GM21360 (cell line): ENCODE measurements around the gene RASSF7.

Experiments used
- ATAC-seq: cut with Tn5 transposase; IDR thresholded peaks from one replicate; pipeline ENCODE4 v1.9.1; 2021; ENCODE audit warnings: mild to moderate bottlenecking, moderate library complexity; ENCODE audit not compliant: unreplicated experiment

Gene RASSF7

DNA sequence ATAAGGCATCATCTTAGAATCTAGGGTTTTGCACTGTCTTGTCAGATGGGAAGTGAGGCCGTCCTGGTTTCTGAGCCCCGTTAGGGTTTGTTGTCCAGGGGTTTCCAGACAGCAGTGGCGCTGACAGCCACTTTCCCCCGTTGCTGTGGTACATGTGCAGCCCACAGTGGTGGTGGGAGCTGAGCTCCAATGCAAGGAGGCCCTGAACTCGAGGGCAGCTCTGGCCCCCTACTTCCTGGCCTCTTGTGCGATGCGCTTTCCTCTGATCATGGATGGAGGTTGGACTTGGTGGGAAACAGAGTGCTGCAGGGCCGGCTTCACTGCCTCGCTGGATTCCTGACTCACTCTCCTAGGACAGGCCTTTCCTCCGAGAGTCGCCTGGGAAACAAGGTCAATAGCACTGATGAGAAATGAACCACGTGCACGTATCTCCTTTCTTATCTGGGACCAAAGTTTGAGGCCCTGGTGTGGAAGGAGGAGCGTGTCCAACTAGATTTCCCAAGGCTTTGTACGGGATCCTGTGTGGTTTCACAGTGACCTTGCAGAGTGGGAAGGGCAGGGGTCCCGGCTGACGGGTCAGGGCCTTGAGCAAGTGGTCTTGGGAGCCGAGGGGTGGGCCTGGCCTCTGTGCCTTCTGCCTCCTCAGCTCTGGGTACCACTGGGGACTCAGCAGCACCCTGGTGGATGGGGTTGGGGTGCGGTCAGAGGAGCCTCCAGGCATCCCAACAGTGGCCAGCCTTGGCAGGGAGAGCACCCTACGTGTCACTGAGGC lies 19.2 kb downstream of the RASSF7 start:
- no peak for ATAC-seq

DNA sequence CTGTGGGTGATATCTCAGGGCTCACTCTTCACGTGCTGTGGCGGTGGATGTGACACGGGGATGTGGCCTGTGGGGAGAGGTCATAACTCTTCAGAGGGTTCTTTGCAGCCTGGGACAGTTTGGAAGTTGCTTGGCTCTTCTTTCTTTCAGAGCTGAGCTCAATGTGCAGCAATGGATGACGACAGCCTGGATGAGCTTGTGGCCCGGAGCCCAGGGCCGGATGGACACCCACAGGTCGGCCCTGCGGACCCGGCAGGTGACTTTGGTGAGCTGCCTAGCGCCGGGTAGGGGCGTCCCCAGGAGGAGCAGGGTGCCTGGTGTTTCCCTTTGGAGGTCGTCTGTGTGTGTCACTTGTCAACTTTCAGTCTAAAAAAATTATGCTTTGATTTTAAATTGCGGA lies 20.6 kb downstream of the RASSF7 start:
- ATAC-seq = no peak

DNA sequence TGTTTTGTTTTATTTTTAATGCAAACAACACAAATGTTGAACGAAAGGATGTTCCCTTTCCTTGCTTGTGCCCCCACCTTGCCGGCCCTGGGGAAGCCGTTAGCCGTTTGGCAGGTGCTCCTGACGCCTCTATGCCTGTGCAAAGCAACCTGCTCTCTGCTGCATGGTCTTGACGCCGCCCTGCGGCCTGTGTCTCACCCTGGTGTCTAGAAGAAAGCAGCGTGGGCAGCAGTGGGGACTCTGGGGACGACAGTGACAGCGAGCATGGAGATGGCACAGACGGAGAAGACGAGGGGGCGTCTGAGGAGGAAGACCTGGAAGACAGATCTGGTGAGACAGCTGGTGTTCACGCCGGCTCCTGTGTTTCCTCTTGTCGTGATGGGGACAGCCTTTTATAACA lies 21.0 kb downstream of the RASSF7 start:
- no peak for ATAC-seq

DNA sequence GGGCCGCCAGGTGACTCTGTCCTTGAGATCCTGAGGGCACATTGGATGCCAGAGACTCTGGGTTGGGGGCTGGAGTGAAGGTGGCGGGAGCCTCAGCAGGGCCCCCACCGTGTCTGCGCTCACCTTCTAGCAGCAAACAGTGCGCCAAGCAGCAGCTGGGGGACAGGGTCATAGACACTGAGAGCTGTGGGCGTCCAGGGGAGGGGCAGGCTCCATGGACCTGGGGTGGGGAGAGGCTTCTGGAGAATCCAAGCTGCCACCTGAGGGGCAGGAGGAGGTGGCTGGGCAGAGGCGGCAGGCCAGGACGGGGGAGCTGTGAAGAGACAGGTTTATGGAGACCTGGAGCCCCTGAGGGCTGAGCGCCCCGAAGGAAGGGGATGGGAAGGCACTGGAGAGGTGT lies 23.5 kb downstream of the RASSF7 start:
- ATAC-seq = no peak

DNA sequence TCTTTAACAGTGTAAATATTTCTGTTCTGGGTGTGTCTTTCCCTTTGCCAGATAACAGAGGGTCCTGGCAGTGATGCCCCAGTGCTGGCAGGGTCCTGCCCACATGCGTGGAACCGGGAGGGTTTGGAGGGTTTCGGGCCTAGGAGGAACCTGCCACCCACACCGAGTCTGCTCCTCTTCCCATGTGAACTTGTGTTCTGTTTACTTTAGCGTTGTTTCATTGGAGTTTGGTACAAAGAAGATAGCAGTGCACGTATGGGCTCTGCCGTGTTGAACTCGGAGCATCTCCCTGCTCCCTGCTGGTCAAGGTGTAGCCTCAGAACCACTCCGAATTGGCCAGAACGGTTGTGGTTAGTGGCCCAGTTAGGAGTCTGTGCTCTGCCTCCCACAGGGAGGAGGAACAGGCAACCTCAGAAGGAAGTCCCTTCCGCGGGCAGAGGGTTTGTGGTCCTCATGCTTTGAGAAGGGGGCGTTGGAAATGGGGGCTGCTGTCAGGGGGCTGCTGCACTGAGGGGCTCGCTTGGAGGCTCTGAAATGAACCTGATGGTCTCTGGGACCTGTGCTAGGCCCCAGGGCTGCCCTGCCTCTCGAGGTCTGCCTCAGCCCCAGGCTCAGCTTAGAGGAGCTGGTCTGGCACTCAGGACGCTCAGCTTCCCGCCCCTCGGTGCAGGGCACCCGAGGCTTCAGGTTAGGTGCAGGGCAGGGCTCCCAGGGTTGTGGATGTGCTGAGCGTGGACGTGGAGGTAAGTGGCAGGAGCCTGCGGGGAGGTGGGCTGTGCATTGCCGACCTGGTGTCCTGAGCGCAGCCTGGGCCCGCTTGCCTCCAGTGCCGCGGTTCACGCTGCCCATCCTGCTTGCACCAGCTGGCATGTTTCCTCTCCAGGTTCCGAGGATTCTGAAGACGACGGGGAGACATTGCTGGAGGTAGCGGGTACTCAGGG lies 25.9 kb downstream of the RASSF7 start:
- no peak for ATAC-seq

DNA sequence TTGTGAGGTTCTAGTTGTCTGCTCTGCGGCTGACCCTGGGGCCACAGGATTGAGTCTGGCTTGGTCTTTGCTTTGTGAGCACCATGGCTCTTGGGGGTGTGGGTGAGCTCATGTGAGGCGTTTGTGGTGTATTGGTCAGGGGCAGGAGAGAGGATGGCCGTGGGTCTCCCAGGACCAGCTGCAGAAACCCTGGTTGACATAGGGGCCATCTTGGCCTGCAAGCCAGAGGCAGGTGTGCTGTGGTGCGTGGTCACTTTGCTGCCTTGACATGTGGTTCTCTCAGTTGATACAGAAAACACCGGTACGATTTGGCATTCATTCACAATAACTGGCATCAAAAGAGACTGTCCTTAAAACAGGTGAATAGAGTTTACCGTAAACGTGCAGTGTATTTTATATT lies 26.8 kb downstream of the RASSF7 start:
- ATAC-seq = no peak

DNA sequence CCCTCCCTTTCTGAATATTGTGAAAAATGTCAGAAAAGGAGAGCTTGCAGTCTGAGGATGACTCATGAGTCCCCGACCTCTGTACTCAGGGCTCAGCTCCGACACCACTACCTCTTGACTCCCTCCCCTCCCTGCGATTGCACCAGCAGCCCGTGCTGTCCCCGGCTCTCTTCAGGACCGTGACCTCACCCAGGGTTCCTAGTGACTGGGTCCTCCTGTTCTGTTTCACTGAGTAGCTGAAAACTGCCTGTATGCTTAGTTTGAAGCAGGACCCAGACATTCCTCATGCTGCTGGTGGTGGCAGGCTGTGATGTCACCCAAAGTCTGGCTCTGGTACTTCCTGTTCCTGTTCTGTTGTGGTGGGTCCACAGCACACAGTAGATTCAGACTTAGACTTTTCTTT lies 27.2 kb downstream of the RASSF7 start:
- ATAC-seq = no peak

DNA sequence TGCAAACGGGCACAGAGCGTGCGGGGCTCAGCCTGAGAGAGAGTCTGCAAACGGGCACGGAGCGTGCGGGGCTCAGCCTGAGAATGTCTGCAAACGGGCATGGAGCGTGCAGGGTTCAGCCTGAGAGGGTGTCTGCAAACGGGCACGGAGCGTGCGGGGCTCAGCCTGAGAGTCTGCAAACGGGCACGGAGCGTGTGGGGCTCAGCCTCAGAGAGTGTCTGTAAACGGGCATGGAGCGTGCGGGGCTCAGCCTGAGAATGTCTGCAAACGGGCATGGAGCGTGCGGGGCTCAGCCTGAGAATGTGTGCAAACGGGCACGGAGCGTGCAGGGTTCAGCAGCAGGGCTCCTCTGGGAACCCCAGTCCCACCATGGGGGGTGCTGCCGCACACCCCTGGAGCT lies 29.0 kb downstream of the RASSF7 start:
- ATAC-seq = no peak

DNA sequence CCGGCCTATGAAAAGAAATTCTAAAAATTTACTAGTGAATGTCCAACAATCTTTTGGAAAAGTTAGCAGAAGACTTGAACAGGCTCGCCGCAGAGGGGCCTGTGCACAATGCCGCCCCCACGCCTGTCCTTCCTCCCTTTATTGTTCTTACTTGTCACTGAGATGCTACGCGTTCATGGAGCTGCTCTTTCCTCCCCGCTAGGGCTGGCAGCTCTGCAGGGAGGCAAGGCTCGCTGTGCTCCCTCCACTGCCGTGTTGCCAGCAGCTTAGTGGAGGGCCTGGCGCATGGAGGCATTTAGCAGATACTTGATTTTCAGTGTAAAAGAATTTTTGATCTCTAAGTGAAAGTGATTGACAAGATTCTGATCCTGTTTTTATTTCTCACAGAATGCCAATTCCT lies 30.2 kb downstream of the RASSF7 start:
- ATAC-seq = no peak

DNA sequence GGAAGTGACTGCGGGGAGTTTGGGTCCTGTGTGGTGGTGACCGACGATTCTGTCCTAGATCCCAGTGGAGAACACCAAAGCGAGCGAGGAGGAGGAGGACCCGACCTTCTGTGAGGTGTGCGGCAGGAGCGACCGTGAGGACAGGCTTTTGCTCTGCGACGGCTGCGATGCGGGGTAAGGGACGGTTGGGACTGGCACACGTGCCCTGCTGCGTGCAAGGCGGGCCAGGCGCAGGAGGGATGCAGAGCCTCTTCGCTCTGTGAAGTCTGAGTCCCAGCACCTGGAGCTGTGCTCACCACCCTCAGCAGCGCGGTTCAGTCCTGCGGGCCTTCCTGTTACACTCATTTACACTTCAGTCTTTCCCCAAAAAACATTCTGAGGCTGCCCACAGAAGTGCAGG lies 31.7 kb downstream of the RASSF7 start:
- ATAC-seq = no peak

DNA sequence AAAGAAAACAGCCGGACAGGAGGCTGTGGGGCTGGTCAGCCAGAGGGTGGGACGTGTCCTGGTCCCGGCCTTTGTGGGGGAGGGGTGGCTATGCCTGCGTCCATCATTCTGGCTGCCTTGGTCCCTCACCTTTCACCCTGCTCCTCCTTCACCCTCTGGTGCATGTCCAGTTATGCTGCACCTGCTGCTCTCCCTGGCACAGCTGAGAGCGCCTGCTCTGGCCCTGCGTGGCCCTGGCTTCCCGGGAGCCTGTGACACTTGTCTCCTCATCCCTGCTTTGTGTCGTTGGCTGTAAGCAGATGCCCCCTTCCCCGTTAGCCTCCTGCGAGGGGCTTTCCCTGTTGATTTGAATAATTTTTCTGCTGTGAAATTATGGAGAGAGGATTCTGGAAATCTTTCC lies 32.1 kb downstream of the RASSF7 start:
- ATAC-seq = no peak

DNA sequence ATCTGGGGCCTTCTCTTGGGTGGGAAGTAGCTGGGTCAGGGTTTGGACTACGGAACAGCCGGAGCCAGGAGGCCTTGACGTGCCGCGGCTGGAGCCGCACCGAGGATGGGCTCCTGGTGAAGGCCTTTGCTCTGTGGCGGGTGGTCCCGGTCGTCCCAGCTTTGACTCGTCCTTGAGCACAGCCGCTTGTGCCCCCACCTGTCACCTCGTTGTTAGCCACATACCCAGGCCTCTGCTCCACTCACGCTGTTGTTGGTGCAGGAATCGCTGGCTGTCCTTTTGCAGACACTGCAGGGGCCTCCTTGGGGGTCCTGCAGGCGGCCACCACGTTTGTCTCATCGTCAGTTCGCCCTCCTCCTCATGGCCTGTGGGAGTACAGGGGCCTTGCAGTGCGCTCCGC lies 32.6 kb downstream of the RASSF7 start:
- ATAC-seq = no peak

DNA sequence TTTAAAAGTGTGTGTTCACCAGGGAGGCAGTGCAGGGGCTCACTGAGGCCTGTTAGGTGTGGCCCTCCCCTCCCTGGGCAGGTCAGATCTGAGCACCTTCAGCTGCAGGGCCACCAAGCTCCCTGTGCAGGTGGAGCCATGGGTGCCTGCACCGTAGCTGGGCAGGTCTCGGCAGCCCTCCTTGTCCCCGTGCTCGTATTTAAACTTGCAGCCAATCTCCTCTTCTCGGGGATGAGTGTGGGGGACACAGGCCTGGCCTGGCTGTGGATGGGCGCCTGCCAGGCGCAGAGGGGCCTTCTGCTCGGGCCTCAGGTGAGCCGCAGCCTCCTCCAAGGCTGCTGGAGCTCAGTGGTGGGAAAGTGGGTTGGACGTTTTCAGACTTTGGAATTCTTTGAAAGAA lies 34.6 kb downstream of the RASSF7 start:
- ATAC-seq = no peak

DNA sequence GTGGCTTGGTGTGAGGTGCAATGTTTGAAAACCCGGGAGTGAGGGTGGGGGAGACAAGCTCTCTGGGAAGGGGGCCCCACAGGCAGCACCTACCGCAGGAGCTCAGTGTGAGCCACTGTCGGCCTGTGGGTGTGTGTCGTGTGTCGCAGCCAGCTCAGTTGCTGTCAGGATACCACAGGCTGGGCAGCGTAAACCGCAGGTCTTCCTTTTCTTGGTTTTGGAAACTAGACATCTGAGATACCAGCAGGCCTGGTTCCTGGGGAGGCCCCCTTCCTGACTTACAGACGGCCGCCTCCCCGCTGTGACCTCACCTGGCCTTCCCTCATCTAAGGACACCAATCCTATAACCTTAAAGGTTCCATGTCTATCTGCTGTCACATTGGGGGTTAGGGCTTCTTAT lies 35.6 kb downstream of the RASSF7 start:
- no peak for ATAC-seq

DNA sequence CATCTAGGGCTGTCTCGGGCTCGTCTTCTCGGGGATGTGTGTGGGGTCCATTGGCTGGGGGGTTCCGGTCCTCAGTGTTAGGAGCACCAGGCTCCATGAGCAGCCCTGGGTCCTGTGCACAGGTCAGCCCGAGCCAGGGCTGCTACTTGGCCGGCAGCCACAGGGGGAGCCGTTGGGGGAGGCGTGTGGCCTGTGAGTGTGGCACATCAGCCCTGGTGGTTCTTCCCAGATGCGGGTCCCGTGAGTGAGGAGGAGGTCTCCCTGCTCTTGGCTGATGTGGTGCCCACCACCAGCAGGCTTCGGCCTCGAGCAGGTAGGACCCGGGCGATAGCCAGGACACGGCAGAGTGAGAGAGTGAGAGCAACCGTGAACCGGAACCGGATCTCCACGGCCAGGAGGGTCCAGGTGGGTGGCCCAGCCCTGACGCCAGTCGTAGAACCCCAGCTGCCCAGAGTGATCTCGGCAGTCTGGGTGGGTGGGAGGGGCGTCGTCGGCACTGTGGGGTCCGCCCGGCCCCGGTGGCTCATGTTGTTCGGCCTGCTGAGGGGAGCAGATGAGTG lies 36.5 kb downstream of the RASSF7 start:
- no peak for ATAC-seq

DNA sequence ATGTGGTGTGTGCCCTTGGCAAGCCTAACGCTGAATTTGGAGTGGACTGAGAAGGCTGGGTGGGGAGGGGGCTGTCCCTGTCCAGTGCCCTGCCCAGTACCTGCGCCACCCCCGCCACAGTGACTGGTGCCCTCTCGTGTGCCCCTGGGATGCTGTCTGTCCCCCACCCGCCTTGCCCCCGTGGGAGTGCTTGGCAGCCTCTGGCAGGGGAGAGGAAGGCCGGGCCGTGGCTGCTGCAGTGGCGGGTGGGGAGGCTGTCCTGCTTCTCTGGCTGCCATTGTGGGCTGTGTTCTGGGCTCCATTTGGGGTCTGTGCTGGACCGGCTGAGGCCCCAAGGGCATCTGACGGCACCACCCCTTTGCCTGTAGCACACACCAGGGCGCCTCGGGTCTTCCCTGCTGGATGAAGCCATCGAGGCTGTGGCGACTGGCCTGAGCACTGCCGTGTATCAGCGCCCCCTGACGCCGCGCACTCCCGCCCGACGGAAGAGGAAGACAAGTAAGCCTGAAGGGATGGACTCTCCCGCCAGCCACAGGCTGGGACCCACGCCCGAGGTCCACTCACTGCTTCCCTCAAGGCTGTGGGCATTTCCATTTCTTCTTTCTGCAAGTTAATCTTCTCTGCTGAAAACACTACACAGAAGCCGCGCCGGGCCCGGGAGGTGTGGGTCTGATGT lies 37.4 kb downstream of the RASSF7 start:
- no peak for ATAC-seq

DNA sequence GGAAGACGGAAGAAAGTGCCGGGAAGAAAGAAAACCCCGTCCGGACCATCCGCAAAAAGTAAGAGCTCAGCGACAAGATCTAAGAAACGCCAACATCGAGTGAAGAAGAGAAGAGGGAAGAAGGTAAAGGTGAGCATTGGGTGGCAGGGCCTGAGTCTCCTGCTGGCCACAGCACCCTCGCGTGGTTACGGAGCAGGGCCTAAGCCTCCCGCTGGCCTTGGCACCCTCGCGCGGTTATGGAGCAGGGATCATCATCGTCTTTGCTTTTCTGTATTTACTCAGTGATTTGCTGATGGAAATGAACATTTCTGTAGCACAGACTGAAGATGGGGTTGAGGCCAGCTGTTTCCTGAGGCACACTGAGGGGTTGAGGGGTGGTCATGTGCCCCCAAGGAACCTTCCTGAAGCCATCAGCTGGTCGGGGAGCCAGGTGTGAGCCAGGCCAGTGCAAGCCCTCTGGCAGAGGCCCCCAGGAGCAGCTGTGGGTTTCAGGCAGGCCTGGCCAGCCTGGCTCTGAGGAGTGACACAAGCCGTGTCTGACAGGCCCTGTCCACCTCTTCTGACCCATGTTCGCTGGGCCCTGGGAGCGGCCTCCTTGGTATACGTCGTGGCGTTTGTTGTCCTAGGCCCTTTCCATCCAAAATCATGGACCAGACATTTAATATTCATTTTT lies 40.9 kb downstream of the RASSF7 start:
- ATAC-seq = no peak

DNA sequence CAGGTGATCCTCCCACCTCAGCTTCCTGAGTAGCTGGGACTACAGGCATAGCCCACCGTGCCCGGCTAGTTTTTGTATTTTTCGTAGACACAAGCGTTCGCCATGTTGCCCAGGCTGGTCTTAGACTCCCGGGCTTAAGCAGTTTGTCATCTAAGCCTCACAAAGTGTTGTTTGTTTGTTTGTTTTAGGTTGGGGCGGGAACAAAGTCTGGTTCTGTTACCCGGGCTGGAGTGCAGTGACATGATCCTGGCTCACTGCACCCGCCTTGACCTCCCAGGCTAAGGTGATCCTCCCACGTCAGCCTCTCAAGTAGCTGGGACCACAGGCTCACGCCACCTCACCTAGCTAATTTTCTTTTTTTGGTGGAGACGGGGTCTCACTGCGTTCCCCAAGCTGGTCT lies 42.4 kb downstream of the RASSF7 start:
- ATAC-seq = no peak

DNA sequence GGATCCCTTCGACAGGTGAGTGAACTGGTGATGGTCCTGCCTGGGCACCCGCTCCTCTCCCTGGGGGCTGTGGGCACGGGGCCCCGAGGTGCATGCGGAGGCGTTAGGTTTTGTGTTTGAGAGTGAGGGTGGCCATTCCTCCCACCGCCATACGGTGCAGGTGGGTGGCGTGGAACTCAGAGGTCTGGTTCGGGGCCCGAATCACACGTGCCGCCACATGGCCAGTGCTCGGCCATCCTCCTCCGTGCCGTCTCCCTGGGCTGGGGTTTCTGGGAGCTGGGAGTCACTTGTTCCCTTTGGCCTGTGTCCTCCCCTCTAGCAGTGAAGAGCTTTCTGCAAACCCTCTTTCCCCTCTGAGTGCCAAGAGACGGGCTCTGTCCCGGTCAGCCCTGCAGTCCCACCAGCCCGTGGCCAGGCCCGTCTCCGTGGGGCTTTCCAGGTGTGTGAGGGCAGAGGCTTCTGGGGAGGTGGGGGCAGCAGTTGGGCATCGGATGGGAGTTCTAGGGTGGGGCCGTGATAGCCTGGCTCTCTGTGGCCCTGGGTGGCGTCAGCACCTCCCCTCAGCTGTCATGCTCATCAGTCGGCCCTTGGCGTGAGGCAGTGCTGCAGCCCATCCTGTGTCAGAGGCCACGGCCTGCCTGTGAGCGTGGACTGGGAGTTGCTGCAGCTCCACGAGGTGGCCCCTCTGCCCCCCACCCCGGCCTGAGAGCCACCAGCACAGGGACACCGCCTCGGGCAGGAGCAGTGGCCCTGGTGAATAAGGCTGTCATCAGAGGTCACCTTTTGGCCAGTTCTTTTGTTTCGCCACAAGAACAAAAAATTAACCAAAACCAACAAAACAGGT lies 44.7 kb downstream of the RASSF7 start:
- ATAC-seq = no peak

DNA sequence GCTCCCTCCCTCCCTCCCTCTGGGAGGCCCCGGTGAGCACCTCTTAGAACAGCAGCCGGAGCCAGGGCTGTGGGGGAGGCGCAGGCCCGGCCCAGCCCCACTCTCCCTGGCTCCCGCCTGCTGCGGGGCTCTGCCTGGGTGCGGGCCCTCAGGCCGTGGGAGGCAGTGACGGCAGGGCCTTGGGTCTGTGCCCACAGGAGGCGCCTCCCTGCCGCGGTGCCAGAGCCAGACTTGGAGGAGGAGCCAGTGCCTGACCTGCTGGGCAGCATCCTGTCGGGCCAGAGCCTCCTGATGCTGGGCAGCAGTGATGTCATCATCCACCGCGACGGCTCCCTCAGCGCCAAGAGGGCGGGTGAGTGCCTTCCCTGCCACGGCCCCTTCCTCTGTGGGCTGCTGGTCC lies 45.5 kb downstream of the RASSF7 start:
- ATAC-seq = no peak
